Endothelial cell of umbilical vein (primary cell): ENCODE measurements around the gene TTYH3. TPM values are rescaled to one million over a fixed set of nuclear protein-coding genes. Genes with fewer than 3 reads are reported as not detected.

Experiments
- BruUV-seq: library from RNA; stranded (reverse); fragments of 400-500 nt; replicated peaks from 2 replicates; lab custom pipeline; 2021; lab: Mats Ljungman, UMichigan
- CTCF ChIA-PET: fragments of 300-600, 350-600 bp; sonication (Branson Sonifier 250); formaldehyde crosslinking; loops from one replicate; lab custom pipeline; 2021; ENCODE audit warnings: antibody characterized with exemption, inconsistent platforms; lab: Charles Lee
- POLR2A ChIA-PET: fragments of 300-600, 350-600 bp; sonication (Branson Sonifier 250); formaldehyde crosslinking; loops from one replicate; lab custom pipeline; 2021; ENCODE audit warnings: antibody characterized with exemption, inconsistent platforms; lab: Charles Lee
- DNase-seq: peaks from one replicate; pipeline ENCODE4 v3.0.0-alpha.2; 2011; ENCODE audit warnings: low read depth, low spot score
- FAIRE-seq: peaks from 2 replicates; lab custom pipeline; 2011; peaks lifted over from hg19 to GRCh38; lab: Jason Lieb, UNC
- H2AFZ ChIP-seq: 2 replicates; pipeline ENCODE4 v1.6.0; 2012; ENCODE audit warnings: low read depth, low read length, control low read depth, inconsistent platforms
- H3K27ac ChIP-seq: 2 replicates; pipeline ENCODE4 v1.5.1; 2011; ENCODE audit warnings: low read depth, mild to moderate bottlenecking, control low read depth, low read length, moderate library complexity; ENCODE audit not compliant: insufficient read depth
- H3K27me3 ChIP-seq, 2 experiments: 2 replicates each; pipeline versions ENCODE4 v1.6.0 to v1.6.1; 2011; ENCODE audit warnings: low read length in 2 of 2, mixed read lengths in 1 of 2; ENCODE audit not compliant: control insufficient read depth in 2 of 2, insufficient read depth in 2 of 2
- H3K36me3 ChIP-seq, 2 experiments: 2 replicates in 1 of 2; 3 replicates in 1 of 2; pipeline ENCODE4 v1.5.1; 2011; ENCODE audit warnings: low read length in 2 of 2, mild to moderate bottlenecking in 1 of 2, moderate library complexity in 1 of 2; ENCODE audit not compliant: control insufficient read depth in 2 of 2, insufficient read depth in 2 of 2; ENCODE audit errors: extremely low read depth in 1 of 2
- H3K4me1 ChIP-seq: 3 replicates; pipeline ENCODE4 v1.5.1; 2011; ENCODE audit warnings: mild to moderate bottlenecking, low read length; ENCODE audit not compliant: control insufficient read depth, insufficient read depth; ENCODE audit errors: extremely low read depth
- H3K4me2 ChIP-seq: 2 replicates; pipeline ENCODE4 v1.6.1; 2011; ENCODE audit warnings: low read length, control low read depth, mixed read lengths; ENCODE audit not compliant: insufficient read depth
- H3K4me3 ChIP-seq, 3 experiments: fragments of 200-600 bp in 1 of 3; sonication (generic), shearing (Covaris generic) in 1 of 3; replicated peaks in 1 of 3; 2 replicates each; pipeline ENCODE4 v1.5.1; 2011 to 2016; ENCODE audit warnings: control low read depth in 3 of 3, low read length in 3 of 3, mild to moderate bottlenecking in 2 of 3, inconsistent platforms in 1 of 3, low read depth in 1 of 3, moderate library complexity in 1 of 3; ENCODE audit not compliant: insufficient read depth in 1 of 3
- H3K79me2 ChIP-seq: 2 replicates; pipeline ENCODE4 v1.6.0; 2012; ENCODE audit warnings: low read length, inconsistent platforms; ENCODE audit not compliant: control insufficient read depth, insufficient read depth
- H3K9ac ChIP-seq: replicated peaks from 2 replicates; pipeline ENCODE3; 2011; ENCODE audit warnings: low read length, control low read depth; ENCODE audit not compliant: insufficient read depth; ENCODE audit errors: extremely low read depth
- H3K9me1 ChIP-seq: replicated peaks from 3 replicates; pipeline ENCODE4 v1.6.0; 2011; ENCODE audit warnings: mild to moderate bottlenecking, low read length; ENCODE audit not compliant: control insufficient read depth, insufficient read depth; ENCODE audit errors: extremely low read depth
- H3K9me3 ChIP-seq: replicated peaks from 2 replicates; pipeline ENCODE4 v1.5.1; 2012; ENCODE audit warnings: low read length, inconsistent platforms; ENCODE audit not compliant: control insufficient read depth, insufficient read depth
- H4K20me1 ChIP-seq: replicated peaks from 2 replicates; pipeline ENCODE3; 2011; ENCODE audit warnings: mild to moderate bottlenecking, low read length; ENCODE audit not compliant: control insufficient read depth, insufficient read depth; ENCODE audit errors: extremely low read depth
- EZH2 ChIP-seq: IDR thresholded peaks from 2 replicates; pipeline ENCODE4 v1.6.1; 2012; ENCODE audit warnings: borderline replicate concordance, low read depth, mild to moderate bottlenecking, moderate library complexity, low read length, inconsistent platforms; ENCODE audit not compliant: severe bottlenecking
- POLR2A ChIP-seq: IDR thresholded peaks from 2 replicates; pipeline ENCODE4 v1.6.1; 2012; ENCODE audit warnings: low read depth, mild to moderate bottlenecking, control low read depth, low read length
- POLR2AphosphoS5 ChIP-seq: IDR thresholded peaks from 2 replicates; pipeline ENCODE4 v1.6.1; 2012; ENCODE audit warnings: low read depth, mild to moderate bottlenecking, control low read depth, low read length, moderate library complexity; ENCODE audit not compliant: insufficient read depth
- dilution Hi-C: fragments of 300-500 bp; cut with MboI; formaldehyde crosslinking; loops from one replicate; pipeline ENCODE4 v1.15.0; 2019; ENCODE audit warnings: low sequenced_read_pairs; ENCODE audit not compliant: extremely low pct_ligation_motif_present
- intact Hi-C: fragments of 100-400 bp; cut with micrococcal nuclease; formaldehyde crosslinking; loops from one replicate; pipeline ENCODE4 v1.10.0; 2022
- polyA plus RNA-seq, 4 experiments: library from polyadenylated mRNA; depleted of rRNA in 3 of 4; stranded (reverse) in 3 of 4; unstranded in 1 of 4; fragments of >200 nt; gene quantifications; 2 replicates each; pipeline versions ENCODE4 v1.2.1 to v1.2.3, GENCODE V29; 2011 to 2012; ENCODE audit warnings: missing spikeins in 1 of 4
- total RNA-seq: library from RNA; stranded (reverse); gene quantifications from 2 replicates; pipeline ENCODE4 v1.2.3, GENCODE V29; 2021
- TF ChIP-seq, protein P1 (sequence below), 2 donors: IDR thresholded peaks; 1 replicate in 1 of 2; 2 replicates in 1 of 2; pipeline ENCODE4 v1.5.1; 2011; ENCODE audit warnings: low read length in 2 of 2, mild to moderate bottlenecking in 2 of 2, moderate library complexity in 2 of 2, control low read depth in 1 of 2, inconsistent platforms in 1 of 2, low read depth in 1 of 2; ENCODE audit not compliant: insufficient read depth in 1 of 2; ENCODE audit errors: extremely low read depth in 1 of 2
- TF ChIP-seq, protein P2 (sequence below): IDR thresholded peaks from 2 replicates; pipeline ENCODE4 v1.6.1; 2011; ENCODE audit not compliant: insufficient read depth, insufficient read length

Gene TTYH3
- total and polyA plus RNA-seq, 2 donors (not counting 3 experiments of a cell fraction or from before 2014, with no cell fraction given): 143 to 280 TPM

DNA sequence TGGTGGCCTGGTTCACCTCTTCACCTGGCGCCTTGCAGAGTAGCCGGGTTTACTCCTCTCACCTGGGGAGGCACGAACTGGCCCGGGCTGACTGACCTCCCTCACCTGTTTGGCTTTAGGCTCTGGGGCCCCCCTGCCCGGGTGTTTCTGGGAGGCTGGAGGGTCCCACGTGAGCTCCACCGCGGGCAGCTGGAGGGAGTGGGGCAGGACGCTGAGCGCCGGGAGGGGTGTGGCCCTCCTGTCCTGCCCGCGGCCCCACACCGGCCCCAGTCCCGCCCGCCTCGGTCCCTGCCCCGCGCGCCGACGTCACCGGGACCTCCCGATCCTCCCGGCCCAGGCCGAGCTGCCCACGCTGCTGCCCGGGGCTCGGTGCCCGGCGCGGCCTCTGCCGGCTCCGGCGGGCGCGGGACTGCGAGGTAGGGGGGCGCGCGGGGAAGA, 56.1 kb downstream of the TTYH3 start, which contains the start of gene AMZ1:
Gene AMZ1, plus strand, starts transcription at position 322 of the 438 bp plus-strand sequence. CDS start 12,250 bp downstream, outside the sequence.
- intact Hi-C loops: no loop called here

DNA sequence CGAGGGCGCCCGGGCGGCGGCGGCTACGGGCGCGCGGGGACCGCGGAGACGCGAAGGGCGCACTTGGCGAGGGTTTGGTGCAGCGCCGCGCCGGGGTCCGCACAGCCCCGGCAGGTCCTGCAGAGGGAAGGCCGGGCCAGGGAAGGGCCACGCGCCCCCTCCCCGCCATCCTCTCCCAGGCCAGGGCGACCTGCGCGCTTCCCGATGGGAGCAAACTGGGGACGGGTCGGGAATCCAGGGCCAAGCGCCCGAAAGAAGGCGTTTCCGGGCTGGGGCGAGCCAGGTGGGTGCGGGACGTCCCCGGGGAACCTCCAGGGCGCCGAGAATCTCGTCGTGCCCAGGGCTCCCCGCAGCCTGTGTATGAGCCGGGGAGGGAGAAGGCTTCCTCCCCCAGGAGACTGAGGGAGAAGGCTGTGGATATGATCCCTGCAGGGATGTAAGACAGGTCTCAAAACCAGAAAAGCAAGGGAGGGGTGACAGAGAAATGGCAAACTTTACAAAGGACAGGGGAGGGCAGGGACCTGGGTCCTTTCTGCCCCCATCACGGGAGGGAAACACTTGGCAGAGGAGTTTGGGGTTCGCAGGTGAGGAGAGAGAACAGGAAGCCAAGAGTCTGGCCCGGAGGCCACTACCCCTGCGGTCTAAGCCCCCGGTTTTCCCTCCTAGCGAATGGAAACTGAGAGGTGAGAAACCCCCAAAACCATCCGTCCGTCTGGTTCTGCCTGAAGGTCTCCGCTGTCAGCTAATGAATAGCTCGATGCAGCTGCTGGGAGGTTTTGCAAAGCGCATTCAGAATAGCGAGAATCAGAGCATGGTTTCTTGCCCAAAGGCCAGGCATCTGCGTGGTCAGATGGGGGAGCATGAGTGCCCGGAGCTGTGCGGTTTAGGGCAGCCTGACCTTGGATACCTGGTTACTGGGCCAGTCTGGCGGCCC, 56.9 kb downstream of the TTYH3 start:
- DNase-seq: no peak
- ChIA-PET POLR2A (no interaction called here), CTCF (interaction anchor here (2.1 kb wide), 1 partner anchor 8 kb away, joined by 13 read pairs; no protein-coding TSS in a partner anchor)
- H3K4me1 ChIP-seq: peaks cover 3% of the 10 kb centered on the region
- no peak for FAIRE-seq
- TF ChIP-seq, protein P1, sequence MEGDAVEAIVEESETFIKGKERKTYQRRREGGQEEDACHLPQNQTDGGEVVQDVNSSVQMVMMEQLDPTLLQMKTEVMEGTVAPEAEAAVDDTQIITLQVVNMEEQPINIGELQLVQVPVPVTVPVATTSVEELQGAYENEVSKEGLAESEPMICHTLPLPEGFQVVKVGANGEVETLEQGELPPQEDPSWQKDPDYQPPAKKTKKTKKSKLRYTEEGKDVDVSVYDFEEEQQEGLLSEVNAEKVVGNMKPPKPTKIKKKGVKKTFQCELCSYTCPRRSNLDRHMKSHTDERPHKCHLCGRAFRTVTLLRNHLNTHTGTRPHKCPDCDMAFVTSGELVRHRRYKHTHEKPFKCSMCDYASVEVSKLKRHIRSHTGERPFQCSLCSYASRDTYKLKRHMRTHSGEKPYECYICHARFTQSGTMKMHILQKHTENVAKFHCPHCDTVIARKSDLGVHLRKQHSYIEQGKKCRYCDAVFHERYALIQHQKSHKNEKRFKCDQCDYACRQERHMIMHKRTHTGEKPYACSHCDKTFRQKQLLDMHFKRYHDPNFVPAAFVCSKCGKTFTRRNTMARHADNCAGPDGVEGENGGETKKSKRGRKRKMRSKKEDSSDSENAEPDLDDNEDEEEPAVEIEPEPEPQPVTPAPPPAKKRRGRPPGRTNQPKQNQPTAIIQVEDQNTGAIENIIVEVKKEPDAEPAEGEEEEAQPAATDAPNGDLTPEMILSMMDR (IDR thresholded peaks at IDR 0.05; ENCODE audit: extremely low read depth in 1 of 2, insufficient read depth in 1 of 2, low read depth in 1 of 2, low read length in 2 of 2): no peak
- TF ChIP-seq EZH2: peak; percentile 99
- no peaks in the 10 kb centered on the region for H3K79me2 ChIP-seq
- dilution Hi-C loops (no loop called here), intact Hi-C loops (no loop called here)
- H3K27ac ChIP-seq: no peak overlapping the region
- no peak overlapping the region for H3K4me2 ChIP-seq
- no peaks in the 10 kb centered on the region for H3K36me3 ChIP-seq
- BruUV-seq: no TSS peak
- H3K27me3 ChIP-seq: peaks cover 20 to 26% of the 10 kb centered on the region in 2 experiments
- no peaks in the 10 kb centered on the region for H3K9me3 ChIP-seq
- no peak overlapping the region for H2AFZ ChIP-seq
- no peaks in the 10 kb centered on the region for H4K20me1 ChIP-seq
- no peak overlapping the region for H3K9ac ChIP-seq
- H3K4me3 ChIP-seq: no peak overlapping the region
- no peaks in the 10 kb centered on the region for H3K9me1 ChIP-seq

More for the DNA sequence above, 56.1 kb downstream of the TTYH3 start, which contains the start of gene AMZ1:
- BruUV-seq: no TSS peak
- FAIRE-seq (no peak), DNase-seq (no peak)
- H3K4me2 ChIP-seq: no peak within 1 kb of the TSS
- H3K36me3 ChIP-seq: no peaks in the 10 kb centered on the region
- CTCF ChIA-PET: no interaction called here
- no peaks in the 10 kb centered on the region for H3K79me2 ChIP-seq
- no peaks in the 10 kb centered on the region for H3K9me1 ChIP-seq
- TF ChIP-seq POLR2A: no peak
- peak; percentile 46 for TF ChIP-seq EZH2
- TF ChIP-seq, protein P2, sequence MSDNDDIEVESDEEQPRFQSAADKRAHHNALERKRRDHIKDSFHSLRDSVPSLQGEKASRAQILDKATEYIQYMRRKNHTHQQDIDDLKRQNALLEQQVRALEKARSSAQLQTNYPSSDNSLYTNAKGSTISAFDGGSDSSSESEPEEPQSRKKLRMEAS: no peak
- TF ChIP-seq POLR2AphosphoS5: no peak
- POLR2A ChIA-PET: no interaction called here
- no peaks in the 10 kb centered on the region for H4K20me1 ChIP-seq
- H3K27me3 ChIP-seq: peaks cover 20 to 26% of the 10 kb centered on the region in 2 experiments
- H3K9me3 ChIP-seq: no peaks in the 10 kb centered on the region
- H3K9ac ChIP-seq: no peak within 1 kb of the TSS
- H2AFZ ChIP-seq: no peak within 1 kb of the TSS
- dilution Hi-C loops: no loop called here
- H3K27ac ChIP-seq: no peak within 1 kb of the TSS
- H3K4me1 ChIP-seq: peaks cover 3% of the 10 kb centered on the region
- no peak within 1 kb of the TSS for H3K4me3 ChIP-seq
